Fibroblast of lung (primary cell): ENCODE measurements around the gene OSBPL1A. TPM values are rescaled to one million over a fixed set of nuclear protein-coding genes. Genes with fewer than 3 reads are reported as not detected.

Experiments
- DNase-seq, 2 donors: peaks; one replicate each; pipeline versions ENCODE4 v3.0.0 to v3.0.0-alpha.2; 2010; ENCODE audit warnings: low read depth in 2 of 2
- H2AFZ ChIP-seq: 2 replicates; pipeline ENCODE4 v1.5.1; 2012; ENCODE audit warnings: low read length, control low read depth, inconsistent platforms
- H3K27ac ChIP-seq: 2 replicates; pipeline ENCODE4 v1.5.1; 2011; ENCODE audit warnings: low read length, control low read depth; ENCODE audit not compliant: insufficient read depth
- H3K27me3 ChIP-seq: 2 replicates; pipeline ENCODE4 v1.5.1; 2011; ENCODE audit warnings: mild to moderate bottlenecking, low read length; ENCODE audit not compliant: control insufficient read depth, insufficient read depth
- H3K36me3 ChIP-seq: 2 replicates; pipeline ENCODE4 v1.5.1; 2011; ENCODE audit warnings: low read length; ENCODE audit not compliant: control insufficient read depth, insufficient read depth
- H3K4me1 ChIP-seq: 2 replicates; pipeline ENCODE4 v1.5.1; 2011; ENCODE audit warnings: low read length; ENCODE audit not compliant: control insufficient read depth, insufficient read depth; ENCODE audit errors: extremely low read depth
- H3K4me2 ChIP-seq: 2 replicates; pipeline ENCODE4 v1.5.1; 2011; ENCODE audit warnings: low read length, control low read depth; ENCODE audit not compliant: insufficient read depth; ENCODE audit errors: extremely low read depth
- H3K4me3 ChIP-seq, 4 experiments: fragments of 200-600 bp in 1 of 4; sonication (generic) in 1 of 4; replicated peaks in 1 of 4; 2 replicates each; pipeline ENCODE4 v1.5.1; 2011 to 2016; ENCODE audit warnings: low read length in 4 of 4, low read depth in 3 of 4, mild to moderate bottlenecking in 3 of 4, control low read depth in 2 of 4, inconsistent platforms in 1 of 4, mixed read lengths in 1 of 4; ENCODE audit not compliant: insufficient read depth in 1 of 4; ENCODE audit errors: control extremely low read depth in 1 of 4
- H3K79me2 ChIP-seq: 2 replicates; pipeline ENCODE4 v1.5.1; 2012; ENCODE audit warnings: mild to moderate bottlenecking, low read length, inconsistent platforms; ENCODE audit not compliant: control insufficient read depth, insufficient read depth
- H3K9ac ChIP-seq: 2 replicates; pipeline ENCODE4 v1.5.1; 2011; ENCODE audit warnings: mild to moderate bottlenecking, low read length, control low read depth; ENCODE audit not compliant: insufficient read depth
- H3K9me3 ChIP-seq: 2 replicates; pipeline ENCODE4 v1.5.1; 2012; ENCODE audit warnings: low read depth, low read length; ENCODE audit not compliant: control insufficient read depth, insufficient read depth
- H4K20me1 ChIP-seq: 2 replicates; pipeline ENCODE4 v1.5.1; 2011; ENCODE audit warnings: low read length; ENCODE audit not compliant: control insufficient read depth, insufficient read depth; ENCODE audit errors: extremely low read depth
- CTCF ChIP-seq, 2 donors: IDR thresholded peaks in 1 of 2; conservative IDR thresholded peaks in 1 of 2; 1 replicate in 1 of 2; 2 replicates in 1 of 2; pipeline ENCODE4 v1.5.1; 2011 to 2012; ENCODE audit warnings: low read length in 2 of 2, control low read depth in 1 of 2, inconsistent platforms in 1 of 2, low read depth in 1 of 2, mild to moderate bottlenecking in 1 of 2
- EZH2 ChIP-seq: IDR thresholded peaks from 2 replicates; pipeline ENCODE4 v1.5.1; 2012; ENCODE audit warnings: low read length, control low read depth, mild to moderate bottlenecking; ENCODE audit errors: missing control alignments
- polyA plus RNA-seq, 2 donors: library from polyadenylated mRNA; depleted of rRNA in 1 of 2; stranded (reverse) in 1 of 2; unstranded in 1 of 2; fragments of >200 nt; gene quantifications; 2 replicates each; pipeline ENCODE4 v1.2.1, GENCODE V29; 2011 to 2012; ENCODE audit warnings: missing spikeins in 1 of 2
- total RNA-seq: library from RNA; depleted of rRNA; stranded (reverse); fragments of >200 nt; gene quantifications from 2 replicates; pipeline ENCODE4 v1.2.1, GENCODE V29; 2014

OSBPL1A gene
- total and polyA plus RNA-seq, 2 donors (not counting 1 experiment from before 2014, with no cell fraction given), result 67.5 to 73.3 TPM

DNA sequence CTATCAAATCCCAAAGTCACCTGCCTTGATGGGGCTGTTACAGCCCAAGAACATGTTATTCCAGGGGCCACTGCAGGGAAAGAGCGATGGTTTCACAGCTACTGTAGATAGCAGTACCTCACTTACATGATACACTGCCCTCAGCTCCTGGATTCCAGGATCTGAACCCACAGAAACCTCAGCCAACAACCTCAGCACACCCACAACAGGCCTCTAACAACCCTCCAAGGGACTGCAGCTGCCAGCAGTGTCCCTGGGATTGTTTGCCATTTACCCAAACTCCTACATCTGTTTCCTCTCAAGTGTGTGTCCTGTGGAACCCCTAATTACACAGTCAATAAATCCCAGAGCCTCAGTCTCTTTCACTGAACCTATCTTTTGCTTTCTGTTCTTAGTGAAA, 28.2 kb downstream of the OSBPL1A start:
- no peak overlapping the region for H3K4me2 ChIP-seq
- no peak overlapping the region for H2AFZ ChIP-seq
- H3K27me3 ChIP-seq, result no peaks in the 10 kb centered on the region
- no peak overlapping the region for H3K27ac ChIP-seq
- TF ChIP-seq EZH2 (no peak), CTCF (conservative IDR thresholded peaks at IDR 0.05 in 1 of 2, IDR thresholded peaks at IDR 0.05 in 1 of 2; ENCODE audit: low read depth in 1 of 2, low read length in 2 of 2) (no peak)
- no peaks in the 10 kb centered on the region for H4K20me1 ChIP-seq
- no peaks in the 10 kb centered on the region for H3K9me3 ChIP-seq
- H3K4me1 ChIP-seq, result no peaks in the 10 kb centered on the region
- H3K36me3 ChIP-seq, result no peaks in the 10 kb centered on the region
- DNase-seq, result peak in 1 of 2 donors; percentile 54
- H3K4me3 ChIP-seq, result no peak overlapping the region
- no peak overlapping the region for H3K9ac ChIP-seq
- H3K79me2 ChIP-seq, result no peaks in the 10 kb centered on the region

- DNase-seq, result no peak
- Histone ChIP-seq H3K79me2 (no peaks in the 10 kb centered on the region), H3K4me2 (no peak overlapping the region), H3K27me3 (no peaks in the 10 kb centered on the region), H3K4me3 (no peak overlapping the region), H3K27ac (no peak overlapping the region), H4K20me1 (no peaks in the 10 kb centered on the region), H2AFZ (no peak overlapping the region), H3K4me1 (no peaks in the 10 kb centered on the region), H3K36me3 (no peaks in the 10 kb centered on the region), H3K9ac (no peak overlapping the region), H3K9me3 (no peaks in the 10 kb centered on the region)
- TF ChIP-seq EZH2 (no peak), CTCF (conservative IDR thresholded peaks at IDR 0.05 in 1 of 2, IDR thresholded peaks at IDR 0.05 in 1 of 2; ENCODE audit: low read depth in 1 of 2, low read length in 2 of 2) (no peak)
These were observed 28.9 kb downstream of the OSBPL1A start for GRCh38 chr18:24368749-24369148.

- no peaks in the 10 kb centered on the region for H3K79me2 ChIP-seq
- DNase-seq, result no peak
- no peak overlapping the region for H2AFZ ChIP-seq
- TF ChIP-seq CTCF (conservative IDR thresholded peaks at IDR 0.05 in 1 of 2, IDR thresholded peaks at IDR 0.05 in 1 of 2; ENCODE audit: low read depth in 1 of 2, low read length in 2 of 2) (no peak), EZH2 (no peak)
- H3K4me3 ChIP-seq, result no peak overlapping the region
- H4K20me1 ChIP-seq, result no peaks in the 10 kb centered on the region
- no peak overlapping the region for H3K27ac ChIP-seq
- H3K27me3 ChIP-seq, result no peaks in the 10 kb centered on the region
- H3K9me3 ChIP-seq, result no peaks in the 10 kb centered on the region
- H3K4me1 ChIP-seq, result no peaks in the 10 kb centered on the region
- no peak overlapping the region for H3K9ac ChIP-seq
- no peaks in the 10 kb centered on the region for H3K36me3 ChIP-seq
- H3K4me2 ChIP-seq, result no peak overlapping the region
These were observed 31.3 kb downstream of the OSBPL1A start for GRCh38 chr18:24366328-24366727.
